Spleen (tissue), 7 donors: Measurements from ENCODE around the gene CBFA2T2.

Experiments
- POLR2A ChIP-seq, 3 donors: fragments of 450-650 bp; IDR thresholded peaks; one replicate each; pipeline ENCODE4 v1.5.1; 2017; ENCODE audit warnings: antibody characterized with exemption in 3 of 3, mild to moderate bottlenecking in 1 of 3
- POLR2AphosphoS5 ChIP-seq, 3 donors: sonication (generic); formaldehyde crosslinking; IDR thresholded peaks; one replicate each; pipeline ENCODE4 v1.5.1; 2017; ENCODE audit warnings: antibody characterized with exemption in 3 of 3
- TF ChIP-seq, protein P1 (sequence below), 11 experiments: fragments of 200-600 bp in 7 of 11; fragments of 450-650 bp in 4 of 11; sonication (generic) in 4 of 11; IDR thresholded peaks in 8 of 11; conservative IDR thresholded peaks in 3 of 11; 1 replicate in 7 of 11; 2 replicates in 4 of 11; pipeline versions ENCODE4 v1.4.0 to v1.8.0; 2016 to 2021; ENCODE audit warnings: antibody characterized with exemption in 11 of 11, inconsistent platforms in 4 of 11, mild to moderate bottlenecking in 1 of 11
- donor health status: DM: no; HTN: no; CAD: no; lungs with moderate emphysema.
- donor health status: DM: no; HTN: no; CAD: no.
- donor health status: DM: no; HTN: no; CAD: no.

- TF ChIP-seq, protein P1, sequence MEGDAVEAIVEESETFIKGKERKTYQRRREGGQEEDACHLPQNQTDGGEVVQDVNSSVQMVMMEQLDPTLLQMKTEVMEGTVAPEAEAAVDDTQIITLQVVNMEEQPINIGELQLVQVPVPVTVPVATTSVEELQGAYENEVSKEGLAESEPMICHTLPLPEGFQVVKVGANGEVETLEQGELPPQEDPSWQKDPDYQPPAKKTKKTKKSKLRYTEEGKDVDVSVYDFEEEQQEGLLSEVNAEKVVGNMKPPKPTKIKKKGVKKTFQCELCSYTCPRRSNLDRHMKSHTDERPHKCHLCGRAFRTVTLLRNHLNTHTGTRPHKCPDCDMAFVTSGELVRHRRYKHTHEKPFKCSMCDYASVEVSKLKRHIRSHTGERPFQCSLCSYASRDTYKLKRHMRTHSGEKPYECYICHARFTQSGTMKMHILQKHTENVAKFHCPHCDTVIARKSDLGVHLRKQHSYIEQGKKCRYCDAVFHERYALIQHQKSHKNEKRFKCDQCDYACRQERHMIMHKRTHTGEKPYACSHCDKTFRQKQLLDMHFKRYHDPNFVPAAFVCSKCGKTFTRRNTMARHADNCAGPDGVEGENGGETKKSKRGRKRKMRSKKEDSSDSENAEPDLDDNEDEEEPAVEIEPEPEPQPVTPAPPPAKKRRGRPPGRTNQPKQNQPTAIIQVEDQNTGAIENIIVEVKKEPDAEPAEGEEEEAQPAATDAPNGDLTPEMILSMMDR (IDR thresholded peaks at IDR 0.05 in 8 of 11, conservative IDR thresholded peaks at IDR 0.05 in 3 of 11), result no peak
- TF ChIP-seq POLR2A (IDR thresholded peaks at IDR 0.05) (no peak), POLR2AphosphoS5 (IDR thresholded peaks at IDR 0.05) (no peak)
Observed at GRCh38 chr20:33445881-33446625, 43.8 kb upstream of the CBFA2T2 start.
